ENCODE results near the gene DVL3. TPM values are rescaled to one million over a fixed set of nuclear protein-coding genes. Genes with fewer than 3 reads are reported as not detected.
A peak's percentile ranks its signal among the peaks of the same experiment; 100 is the strongest.
"Not testable (repeated sequence)": the region's sequence is repeated elsewhere in the genome, so short reads cannot be mapped to it uniquely, and the experiment has no call there.

The DVL3 gene
- 75.1 and 83.9 TPM in 2 replicates for total RNA-seq (2014; rRNA removed; shearing (Covaris generic))

DNA sequence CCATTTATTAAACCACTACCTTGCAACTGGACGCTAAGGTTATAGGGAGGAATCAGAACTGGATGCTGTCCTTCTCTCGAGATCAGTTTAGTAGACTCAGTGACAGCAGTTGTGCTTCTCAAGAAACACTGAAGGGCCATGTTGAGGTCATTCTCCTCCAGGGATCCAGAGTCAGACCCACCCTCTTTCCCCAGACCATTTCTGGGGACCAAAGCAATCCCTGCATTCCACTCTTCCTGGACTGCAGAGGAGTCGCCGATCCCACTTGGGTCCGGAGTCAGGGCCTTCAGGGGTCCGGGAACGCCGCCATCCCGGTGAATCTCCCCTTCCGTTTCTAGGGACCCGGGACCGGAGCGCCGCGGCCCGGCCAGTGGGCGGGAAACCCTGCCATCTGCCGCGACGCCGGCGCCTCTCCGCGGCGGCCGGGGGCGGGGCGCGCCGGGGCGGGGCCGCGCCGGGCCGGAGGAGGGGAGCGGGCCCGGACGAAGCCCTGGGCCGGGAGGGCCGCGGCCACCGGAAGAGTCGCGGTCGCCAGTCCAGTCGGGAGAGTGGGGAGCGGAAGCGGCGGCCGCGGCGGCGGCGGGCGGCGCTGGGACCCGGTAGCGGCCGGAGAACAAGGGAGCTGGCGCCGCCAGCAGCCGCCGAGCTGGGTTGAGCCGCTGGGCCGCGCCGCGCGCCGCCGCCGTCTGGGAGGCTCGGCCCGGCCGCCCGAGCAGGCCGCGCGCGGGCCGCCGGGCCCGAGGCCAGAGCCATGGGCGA, at the start of gene DVL3:
Gene DVL3 (plus strand): TSS at position 493 of the 759 bp plus-strand sequence. CDS start 259 bp downstream, at position 752.
- DNase-seq (ENCODE audit: low spot score): peak; percentile 71

DNA sequence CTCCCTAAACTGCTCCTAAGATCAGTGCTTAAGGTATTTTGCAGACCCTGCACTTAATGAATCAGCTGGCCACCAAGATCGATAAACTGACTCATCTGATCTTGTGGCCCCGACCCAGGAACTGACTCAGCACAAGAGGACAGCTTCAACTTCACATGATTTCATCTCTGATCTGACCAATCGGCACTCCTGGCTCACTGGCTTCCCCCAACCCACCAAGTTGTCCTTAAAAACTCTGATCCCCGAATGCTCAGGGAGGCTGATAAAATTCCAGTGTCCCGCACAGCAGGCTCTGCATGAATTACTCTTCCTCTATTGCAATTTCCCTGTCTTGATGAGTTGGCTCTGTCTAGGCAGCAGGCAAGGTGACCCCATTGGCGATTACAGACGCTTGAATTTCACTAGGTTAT, 44.9 kb upstream of the DVL3 start:
- no peak for DNase-seq (ENCODE audit: low spot score)

DNA sequence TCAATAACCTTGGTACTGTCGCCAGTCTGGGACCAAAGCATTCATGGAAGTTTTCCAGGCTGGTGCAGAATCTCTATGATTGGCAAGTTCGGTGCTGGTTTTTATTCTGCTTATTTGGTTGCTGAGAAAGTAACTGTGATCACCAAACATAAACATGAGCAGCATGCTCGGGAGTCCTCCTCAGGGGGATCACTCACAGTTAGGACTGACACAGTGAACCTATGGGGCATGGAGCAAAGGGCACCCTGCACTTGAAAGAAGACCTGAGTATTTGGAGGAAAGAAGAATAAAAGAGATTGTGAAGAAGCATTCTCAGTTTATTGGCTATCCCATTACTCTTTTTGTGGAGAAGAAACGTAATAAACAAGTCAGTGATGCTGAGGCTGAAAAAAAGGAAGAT, 39.2 kb upstream of the DVL3 start:
- no peak for DNase-seq (ENCODE audit: low spot score)

DNA sequence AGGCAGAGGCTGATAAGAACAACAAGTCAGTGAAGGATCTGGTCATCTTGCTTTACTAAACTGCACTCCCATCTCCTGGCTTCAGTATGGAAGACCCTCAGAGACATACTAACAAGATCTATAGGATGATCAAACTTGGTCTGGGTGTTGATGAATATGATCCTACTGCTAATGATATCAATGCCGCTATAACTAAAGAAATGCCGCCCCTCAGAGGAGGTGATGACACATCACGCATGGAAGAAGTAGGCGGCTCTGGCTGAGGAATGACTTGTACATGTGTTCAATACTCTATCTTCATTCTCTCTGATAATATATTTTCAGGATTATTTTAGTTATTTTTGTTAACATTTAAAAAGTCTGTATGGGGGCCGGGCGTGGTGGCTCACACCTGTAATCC, 37.5 kb upstream of the DVL3 start:
- DNase-seq (ENCODE audit: low spot score): peak; percentile 12

DNA sequence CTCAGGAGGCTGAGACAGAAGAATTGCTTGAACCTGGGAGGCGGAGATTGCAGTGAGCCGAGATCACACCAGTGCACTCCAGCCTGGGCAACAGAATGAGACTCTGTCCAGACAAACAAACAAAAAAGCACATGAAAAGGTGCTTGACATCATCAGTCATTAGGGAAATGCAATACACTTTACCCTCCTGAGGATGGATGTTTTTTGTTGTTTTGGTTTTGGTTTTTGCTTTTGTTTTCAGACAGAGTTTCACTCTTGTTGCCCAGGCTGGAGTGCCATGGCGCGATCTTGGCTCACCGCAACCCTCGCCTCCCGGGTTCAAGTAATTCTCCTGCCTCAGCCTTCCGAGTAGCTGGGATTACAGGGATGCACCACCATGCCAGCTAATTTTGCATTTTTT, 34.1 kb upstream of the DVL3 start:
- not testable (repeated sequence) for DNase-seq (ENCODE audit: low spot score)

DNA sequence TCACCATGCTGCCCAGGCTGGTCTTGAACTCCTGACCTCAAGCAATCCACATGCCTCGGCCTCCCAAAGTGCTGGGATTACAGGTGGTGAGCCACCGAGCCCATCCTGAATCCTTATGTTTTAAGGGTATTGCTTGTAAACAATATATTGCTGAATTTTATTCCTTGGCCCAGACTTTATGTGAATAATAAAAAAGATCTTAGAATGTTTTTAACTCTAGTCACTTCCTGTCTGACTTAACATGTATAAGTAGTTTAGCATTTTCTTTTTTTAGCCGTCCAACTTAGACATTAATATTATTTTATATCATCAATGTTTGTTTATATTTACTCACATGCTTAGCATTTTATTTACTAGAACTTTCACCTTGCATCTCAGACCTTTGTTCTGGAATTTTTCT, 29.2 kb upstream of the DVL3 start:
- no peak for DNase-seq (ENCODE audit: low spot score)

DNA sequence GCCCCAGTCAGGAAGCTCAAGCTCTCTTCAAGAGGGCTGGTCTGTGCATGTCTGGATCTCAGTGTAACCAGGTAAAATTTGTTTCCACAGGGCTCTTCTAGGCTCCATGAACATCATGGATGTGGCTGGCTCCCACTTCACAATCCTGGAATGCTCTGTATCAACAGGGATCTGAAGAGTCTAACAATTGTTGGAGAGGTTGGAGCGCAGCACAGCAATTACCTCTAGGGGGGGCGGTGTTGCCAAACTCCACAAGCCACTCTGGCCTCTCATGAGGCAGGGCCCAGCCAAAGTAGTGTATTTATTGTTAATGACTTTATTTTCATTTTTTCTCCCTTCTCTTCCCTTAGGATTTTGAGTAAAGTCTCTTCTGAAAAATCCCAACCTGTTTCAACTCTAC, 26.2 kb upstream of the DVL3 start:
- DNase-seq (ENCODE audit: low spot score): peak; percentile 60

DNA sequence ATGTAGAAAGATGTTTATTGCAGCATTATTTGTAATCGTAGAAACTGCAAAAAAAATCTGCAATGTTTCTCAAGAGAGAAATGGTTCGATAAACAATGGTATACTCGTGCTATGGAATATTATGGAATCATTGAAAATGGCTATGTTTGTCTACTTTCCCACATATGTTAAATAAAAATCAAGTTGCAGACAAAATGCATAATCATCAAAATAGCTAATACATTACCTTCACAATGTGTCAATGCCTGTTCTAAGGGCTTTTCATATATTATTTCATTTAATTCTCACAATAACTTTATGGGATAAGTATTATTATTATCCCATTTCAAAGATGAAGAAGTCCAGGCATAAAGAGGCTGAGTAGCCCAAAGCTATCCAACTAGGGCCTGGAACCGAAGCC, 22.2 kb upstream of the DVL3 start:
- no peak for DNase-seq (ENCODE audit: low spot score)

DNA sequence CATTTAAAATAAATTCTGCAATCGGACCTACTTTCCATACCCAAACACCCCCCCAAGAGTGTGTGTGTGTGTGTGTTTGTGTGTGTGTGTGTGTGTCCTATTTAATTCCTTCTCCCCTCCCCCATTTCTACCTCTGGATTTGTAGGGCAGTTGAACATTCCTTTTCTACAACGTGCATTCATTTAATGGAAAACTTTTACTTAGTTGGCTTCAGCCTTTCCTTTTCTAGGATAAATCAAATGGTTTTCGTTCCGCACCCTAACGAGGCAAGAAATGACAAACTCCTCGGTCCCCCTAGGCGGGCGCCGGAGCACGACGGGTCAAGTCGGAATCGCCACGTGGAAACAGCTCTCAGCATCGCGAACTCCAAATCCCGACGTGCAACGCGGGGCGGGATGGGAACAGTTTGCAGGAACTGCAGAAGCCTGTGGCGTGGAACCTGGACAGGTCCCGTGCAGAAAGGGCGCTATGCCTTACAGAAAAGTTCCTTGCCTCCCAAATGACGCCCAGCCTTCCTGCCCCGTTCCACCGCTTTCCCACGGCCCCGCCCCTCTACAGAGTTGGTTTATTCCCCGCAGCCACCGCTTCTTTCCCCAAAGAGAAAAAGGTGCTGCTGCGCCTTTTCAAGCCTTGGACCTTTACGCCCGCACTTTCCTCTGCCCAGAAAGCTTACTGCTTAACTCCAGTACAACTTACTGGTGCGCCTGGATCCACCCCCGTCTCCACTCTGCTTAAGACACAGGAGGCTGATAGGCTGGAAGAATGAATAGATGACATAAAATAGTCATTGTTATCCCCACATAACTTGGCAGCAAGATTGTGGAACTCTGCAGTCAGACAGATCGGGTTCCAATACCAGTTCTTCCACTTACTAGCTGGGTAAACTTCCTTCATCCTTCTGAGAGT, 21.1 kb upstream of the DVL3 start:
- peak; percentile 85 for DNase-seq (ENCODE audit: low spot score)

DNA sequence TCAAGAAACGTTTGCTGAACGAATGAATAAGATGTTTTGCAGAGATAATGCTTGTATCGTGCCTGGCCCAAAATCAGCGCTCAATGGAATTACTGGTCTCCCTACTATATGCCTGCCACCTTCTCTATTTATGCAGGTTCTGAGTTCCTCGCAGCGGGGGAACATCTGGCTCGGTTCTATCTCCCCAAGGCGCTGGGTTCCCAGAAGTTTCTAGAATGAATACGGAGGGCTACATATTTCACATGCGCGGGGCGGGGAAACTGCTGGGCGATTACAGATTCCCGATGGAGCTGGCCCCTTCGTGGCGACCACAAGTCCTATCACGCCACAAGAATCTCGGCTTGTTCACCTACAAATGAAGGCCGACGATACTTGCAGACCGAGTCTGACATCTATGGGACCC, 20.4 kb upstream of the DVL3 start:
- DNase-seq (ENCODE audit: low spot score): no peak

DNA sequence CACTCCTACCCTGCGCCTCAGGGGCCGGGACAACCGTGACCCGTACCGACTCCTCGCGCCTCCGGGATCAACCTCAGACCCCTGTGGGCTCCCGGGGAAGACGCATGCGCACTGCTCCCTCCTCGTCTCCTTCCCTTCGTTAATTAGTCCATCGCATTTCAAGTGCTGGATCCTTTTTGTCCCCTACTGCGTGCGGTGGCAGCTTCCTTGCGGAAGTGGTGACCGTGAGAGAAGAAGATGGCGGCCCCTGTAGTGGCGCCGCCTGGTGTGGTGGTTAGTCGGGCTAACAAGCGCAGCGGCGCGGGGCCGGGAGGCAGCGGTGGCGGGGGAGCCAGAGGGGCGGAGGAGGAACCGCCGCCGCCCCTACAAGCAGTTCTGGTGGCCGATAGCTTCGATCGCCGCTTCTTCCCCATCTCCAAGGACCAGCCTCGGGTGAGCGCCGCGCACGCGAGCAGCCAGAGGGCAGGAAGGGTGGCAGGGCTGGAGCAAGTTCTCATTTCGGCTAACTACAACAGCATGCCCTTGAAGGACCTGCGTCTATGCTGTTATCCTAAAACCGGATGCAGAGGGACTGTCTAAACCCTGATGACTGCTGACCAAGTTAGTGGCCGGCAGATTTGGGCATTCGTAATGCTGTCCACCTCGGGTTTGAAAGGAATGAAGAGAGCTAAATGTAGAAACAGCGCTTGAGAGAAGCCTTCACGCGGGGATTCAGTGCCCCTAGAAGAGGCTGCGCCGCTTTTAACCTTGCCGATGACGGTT, 19.8 kb upstream of the DVL3 start, which contains the start of gene EIF2B5:
Gene EIF2B5 (plus strand): TSS at position 210 of the 762 bp plus-strand sequence. CDS start 28 bp downstream, at position 238.
- DNase-seq (ENCODE audit: low spot score): peak; percentile 87

DNA sequence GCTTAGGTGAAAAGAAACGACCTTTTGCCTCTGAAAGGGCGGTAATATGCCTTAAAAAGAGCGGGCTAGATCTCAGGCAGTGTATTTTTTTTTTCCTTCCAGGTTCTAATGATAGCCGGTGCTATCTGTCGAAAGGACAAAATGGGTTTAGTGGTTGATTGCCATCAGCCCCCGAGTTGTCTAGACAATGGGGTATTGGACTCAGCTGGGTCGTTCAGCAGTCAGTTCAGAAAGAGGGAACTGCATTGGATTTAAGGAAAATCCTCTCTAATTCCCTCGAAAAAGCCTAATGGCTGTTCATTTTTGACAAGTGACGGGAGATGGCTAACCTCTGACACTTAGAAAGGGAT, 19.3 kb upstream of the DVL3 start:
- DNase-seq (ENCODE audit: low spot score): no peak

DNA sequence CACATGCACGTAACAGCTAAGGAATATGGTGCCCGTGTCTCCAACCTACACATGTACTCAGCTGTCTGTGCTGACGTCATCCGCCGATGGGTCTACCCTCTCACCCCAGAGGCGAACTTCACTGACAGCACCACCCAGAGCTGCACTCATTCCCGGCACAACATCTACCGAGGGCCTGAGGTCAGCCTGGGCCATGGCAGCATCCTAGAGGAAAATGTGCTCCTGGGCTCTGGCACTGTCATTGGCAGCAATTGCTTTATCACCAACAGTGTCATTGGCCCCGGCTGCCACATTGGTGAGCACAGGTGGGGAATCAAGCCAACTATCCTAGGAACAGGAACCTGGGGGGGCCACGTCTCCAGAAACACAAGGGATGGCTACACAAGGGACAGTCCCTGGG, 14.7 kb upstream of the DVL3 start:
- no peak for DNase-seq (ENCODE audit: low spot score)

DNA sequence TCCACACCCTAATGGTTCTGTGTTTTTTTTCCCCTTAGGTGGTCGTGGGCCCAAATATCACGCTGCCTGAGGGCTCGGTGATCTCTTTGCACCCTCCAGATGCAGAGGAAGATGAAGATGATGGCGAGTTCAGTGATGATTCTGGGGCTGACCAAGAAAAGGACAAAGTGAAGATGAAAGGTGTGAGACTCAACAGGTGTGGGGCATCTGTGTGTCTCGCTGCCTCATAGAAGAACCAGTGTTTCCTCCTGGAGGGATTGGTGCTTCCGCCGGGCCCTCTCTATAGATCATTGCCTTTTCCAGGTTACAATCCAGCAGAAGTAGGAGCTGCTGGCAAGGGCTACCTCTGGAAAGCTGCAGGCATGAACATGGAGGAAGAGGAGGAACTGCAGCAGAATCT, 13.0 kb upstream of the DVL3 start:
- no peak for DNase-seq (ENCODE audit: low spot score)

DNA sequence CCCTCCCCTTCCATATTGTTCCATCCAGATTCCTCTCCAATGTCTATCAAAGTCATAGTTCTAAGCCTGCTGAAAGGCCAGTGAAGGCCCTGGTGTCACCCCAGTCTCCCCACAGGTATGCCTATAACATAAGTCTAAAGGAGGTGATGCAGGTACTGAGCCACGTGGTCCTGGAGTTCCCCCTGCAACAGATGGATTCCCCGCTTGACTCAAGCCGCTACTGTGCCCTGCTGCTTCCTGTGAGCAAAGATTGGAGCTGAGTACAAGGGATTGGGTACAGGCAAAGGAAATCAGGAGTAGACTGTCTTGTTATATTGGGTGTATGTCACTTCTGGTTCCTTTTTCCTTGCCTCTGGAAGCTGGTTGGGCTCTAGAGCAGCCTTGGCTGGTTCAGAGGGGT, 11.8 kb upstream of the DVL3 start:
- no peak for DNase-seq (ENCODE audit: low spot score)

DNA sequence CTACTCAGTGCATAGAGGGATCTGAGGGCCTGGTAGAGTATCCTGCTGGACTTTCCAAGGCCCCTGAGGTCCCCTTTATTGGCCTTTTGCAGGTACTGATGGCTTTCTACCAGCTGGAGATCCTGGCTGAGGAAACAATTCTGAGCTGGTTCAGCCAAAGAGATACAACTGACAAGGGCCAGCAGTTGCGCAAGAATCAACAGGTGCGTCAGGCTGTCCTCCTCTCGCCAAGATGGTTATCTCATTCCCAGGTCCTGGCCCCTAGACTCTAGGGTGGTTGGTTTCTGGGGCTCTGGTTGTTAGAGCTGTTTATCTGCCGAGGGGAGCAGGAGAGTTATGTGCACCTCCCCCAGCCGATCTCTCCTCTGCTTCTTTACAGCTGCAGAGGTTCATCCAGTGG, 10.7 kb upstream of the DVL3 start:
- no peak for DNase-seq (ENCODE audit: low spot score)

DNA sequence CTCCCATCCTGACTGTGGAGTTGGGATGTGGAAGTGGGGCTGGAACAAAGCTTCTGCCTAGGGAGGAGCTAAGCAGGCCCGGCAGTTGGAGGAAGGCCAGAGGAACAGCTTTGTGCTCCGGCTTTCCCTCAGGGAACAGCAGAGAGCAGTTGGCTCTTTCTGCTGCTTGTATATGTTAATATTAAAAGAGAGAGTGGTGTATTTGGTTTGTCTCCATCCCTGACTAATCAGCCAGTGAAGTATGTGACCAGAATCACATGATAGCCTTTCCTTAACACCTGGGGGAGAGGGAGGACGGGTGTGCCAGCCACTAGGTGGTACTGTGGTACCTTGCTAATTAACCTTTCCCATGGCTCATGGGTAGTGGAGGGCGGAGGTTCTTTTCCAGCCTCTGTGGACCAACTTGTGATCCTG, 10.1 kb upstream of the DVL3 start:
- peak; percentile 80 for DNase-seq (ENCODE audit: low spot score)

DNA sequence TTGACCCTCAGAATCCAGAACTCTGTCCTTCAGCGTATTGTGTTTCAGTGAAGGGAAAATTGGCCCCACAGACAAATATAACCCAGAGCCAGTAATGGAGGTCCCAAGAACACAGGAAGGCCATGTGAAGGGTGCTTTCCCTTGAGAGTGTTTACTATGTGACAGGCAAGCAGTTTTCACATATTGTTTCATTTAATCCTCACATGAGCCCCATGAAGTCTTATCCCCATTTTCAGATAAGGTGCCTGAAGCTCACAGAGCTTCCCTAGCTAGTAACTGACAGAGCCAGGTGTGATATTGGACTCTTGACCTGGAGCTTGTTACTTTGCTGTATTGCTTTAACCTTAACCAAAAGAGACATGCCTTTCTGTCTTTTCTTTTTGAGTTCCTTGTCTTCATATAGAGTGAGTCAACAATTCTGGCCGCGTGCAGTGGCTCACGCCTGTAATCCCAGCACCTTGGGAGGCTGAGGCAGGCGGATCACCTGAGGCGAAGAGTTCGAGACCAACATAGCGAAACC, 9.4 kb upstream of the DVL3 start:
- DNase-seq (ENCODE audit: low spot score): no peak

DNA sequence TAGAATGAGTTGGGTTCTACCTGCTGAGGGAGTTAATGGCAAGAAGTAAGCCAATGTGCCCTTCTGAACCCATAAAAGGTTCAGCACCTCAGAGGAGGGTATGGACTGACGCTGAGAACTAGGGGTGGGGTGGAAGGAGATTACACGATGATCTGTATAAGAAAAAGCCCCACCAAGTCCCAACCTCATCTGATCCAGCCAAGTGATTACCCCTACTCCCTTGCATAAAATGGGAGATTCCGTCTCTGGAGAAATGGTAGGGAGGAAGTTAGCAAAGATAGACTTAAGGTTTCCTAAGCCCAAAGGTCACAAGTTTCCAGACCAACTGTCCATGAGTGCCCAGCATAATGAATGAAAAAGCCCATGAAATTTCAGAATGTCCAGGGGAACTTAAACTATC, 7.1 kb upstream of the DVL3 start:
- DNase-seq (ENCODE audit: low spot score): no peak

DNA sequence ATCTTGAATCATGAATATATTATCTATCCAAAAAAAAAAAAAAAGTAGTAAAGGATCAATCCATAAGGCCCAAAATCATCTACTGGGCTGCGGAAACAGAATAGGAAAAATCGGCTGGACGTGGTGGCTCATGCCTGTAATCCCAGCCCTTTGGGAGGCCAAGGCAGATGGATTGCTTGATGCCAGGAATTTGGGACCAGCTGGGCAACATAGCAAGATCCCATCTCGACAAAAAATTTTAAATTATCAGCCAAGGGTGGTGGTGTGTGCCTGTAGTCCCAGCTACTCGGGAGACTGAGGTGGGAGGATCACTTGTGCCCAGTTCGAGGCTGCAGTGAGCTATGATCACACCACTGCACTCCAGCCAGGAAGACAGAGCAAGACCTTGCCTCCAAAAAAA, 6.1 kb upstream of the DVL3 start:
- DNase-seq (ENCODE audit: low spot score): no peak

DNA sequence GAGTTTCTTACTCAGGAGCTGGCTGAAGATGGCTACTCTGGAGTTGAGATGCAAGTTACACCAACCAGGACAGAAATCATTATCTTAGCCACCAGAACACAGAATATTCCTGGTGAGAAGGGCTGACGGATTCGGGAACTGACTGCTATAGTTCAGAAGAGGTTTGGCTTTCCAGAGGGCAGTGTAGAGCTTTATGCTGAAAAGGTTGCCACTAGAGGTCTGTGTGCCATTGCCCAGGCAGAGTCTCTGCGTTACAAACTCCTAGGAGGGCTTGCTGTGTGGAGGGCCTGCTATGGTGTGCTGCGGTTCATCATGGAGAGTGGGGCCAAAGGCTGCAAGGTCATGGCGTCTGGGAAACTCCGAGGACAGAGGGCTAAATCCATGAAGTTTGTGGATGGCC, 5.4 kb upstream of the DVL3 start:
- peak; percentile 45 for DNase-seq (ENCODE audit: low spot score)
